Heart right ventricle (tissue), 16 donors: Measurements from ENCODE around the gene PRDM15. TPM values are rescaled to one million over a fixed set of nuclear protein-coding genes. Genes with fewer than 3 reads are reported as not detected.

Source experiments
- ATAC-seq, 8 donors: fragments of 200-7000 bp; cut with Tn5 transposase; one replicate each; pipeline ENCODE4 v1.9.1; 2020; ENCODE audit warnings: mild to moderate bottlenecking in 8 of 8, moderate library complexity in 8 of 8, moderate number of reproducible peaks in 1 of 8
- DNase-seq, 2 donors: peaks; one replicate each; pipeline ENCODE4 v3.0.0-alpha.2; 2020
- H3K27ac ChIP-seq, 10 donors: fragments of 200-600 bp; sonication (generic) in 2 of 10; one replicate each; pipeline versions ENCODE4 v1.5.0 to v1.8.0; 2020 to 2022; ENCODE audit warnings: mild to moderate bottlenecking in 3 of 10
- H3K27me3 ChIP-seq, 7 donors: fragments of 200-600 bp; one replicate each; pipeline ENCODE4 v1.8.0; 2021 to 2022; ENCODE audit warnings: mild to moderate bottlenecking in 2 of 7
- H3K36me3 ChIP-seq, 9 donors: fragments of 200-600 bp; sonication (generic) in 1 of 9; one replicate each; pipeline versions ENCODE4 v1.5.0 to v1.8.0; 2020 to 2022; ENCODE audit warnings: mild to moderate bottlenecking in 2 of 9
- H3K4me1 ChIP-seq, 9 donors: fragments of 200-600 bp; sonication (generic) in 1 of 9; one replicate each; pipeline versions ENCODE4 v1.5.0 to v1.8.0; 2020 to 2022; ENCODE audit warnings: mild to moderate bottlenecking in 4 of 9
- H3K4me3 ChIP-seq, 10 donors: fragments of 200-600 bp; sonication (generic) in 2 of 10; one replicate each; pipeline versions ENCODE4 v1.5.0 to v1.8.0; 2020 to 2022; ENCODE audit warnings: mild to moderate bottlenecking in 7 of 10, moderate library complexity in 2 of 10
- H3K9me3 ChIP-seq, 11 donors: fragments of 200-600 bp in 10 of 11; sonication (generic) in 2 of 11; one replicate each; pipeline versions ENCODE4 v1.5.0 to v1.8.0; 2013 to 2022; ENCODE audit warnings: mild to moderate bottlenecking in 2 of 11, control low read depth in 1 of 11, moderate library complexity in 1 of 11
- CTCF ChIP-seq, 9 donors: fragments of 200-600 bp; sonication (generic) in 2 of 9; IDR thresholded peaks; one replicate each; pipeline versions ENCODE4 v1.5.0 to v1.8.0; 2021 to 2022; ENCODE audit warnings: antibody characterized with exemption in 9 of 9, mild to moderate bottlenecking in 5 of 9, moderate library complexity in 1 of 9
- WGBS, 2 donors: extraction: QIAGEN DNeasy Blood & Tissue Kit; methylation state at CpG; one replicate each; pipeline ENCODE4 v1.1.7; 2013; ENCODE audit warnings: inconsistent platforms in 1 of 2; 5-methylcytosine and 5-hydroxymethylcytosine counted together
- intact Hi-C, 10 donors: fragments of 100-400 bp; cut with DNase I; formaldehyde crosslinking; loops; one replicate each; pipeline versions ENCODE4 v1.11.1 to v1.14.2; 2022
- polyA plus RNA-seq, 2 donors: library from polyadenylated mRNA; stranded (reverse); fragments of 200-250 nt; gene quantifications; one replicate each; pipeline ENCODE4 v1.2.3, GENCODE V29; 2013
- total RNA-seq, 10 donors: library from RNA; stranded (reverse); fragmentation: NEBNext Ultra II Directional in 3 of 10; extraction: Animal tissue kit (Norgen Biotek cat#: 25700) in 3 of 10; gene quantifications; one replicate each; pipeline versions ENCODE4 v1.2.1 to v1.2.4, GENCODE V29; 2021 to 2023
- donor health status: Arrhythmogenic right ventricular cardiomyopathy.
- donor health status: ischemic (EF 13 %, LVEDD 7.1; RV severe dilation, severe dysfunction).
- donor health status: healthy with polysubstance abuse.
- donor health status: DM: no; HTN: yes; CAD: no.
- donor health status: DM: no; HTN: no; CAD: no.
- donor health status: ischemic (EF 25% LVEDD 6.9; RV normal size, moderate dysfunction).
- donor health status: ischemic (EF 25% LVEDD 5.7; RV mildly dilated, moderate dysfunction).
- donor health status: healthy.
- donor health status: DM: yes; HTN: yes; CAD: no.
- donor health status: Ischemic cardiomyopathy.
- donor health status: ischemic (EF 35%, LVEDD 5.7; RV mildly dilated, moderate dysfunction).
- donor health status: nonischemic (EF 11% LVEDD 7.7; RV severe dilation, severe dysfunction).
- donor health status: DM: yes; HTN: yes; CAD: no.
- donor health status: PGD.
- donor health status: ischemic (EF 29% LVEDD 5.4; RV normal size, mild dysfunction).
- donor health status: nonischemic (EF 23%, LVEDD 6.1; RV moderate dilation, normal function).

Gene PRDM15
- total and polyA plus RNA-seq, 12 donors: 1.0 to 5.8 (median 3.2) TPM

GRCh38 chr21:41830764-41831452 is 48.2 kb downstream of the PRDM15 start:
- H3K27me3 ChIP-seq: no peaks in the 10 kb centered on the region
- no peaks in the 10 kb centered on the region for H3K4me1 ChIP-seq
- WGBS, 2 donors: 89 to 91% methylated on average over 21 of the region's 21 CpGs
- H3K9me3 ChIP-seq: no peaks in the 10 kb centered on the region
- H3K4me3 ChIP-seq: no peak overlapping the region
- no peak for TF ChIP-seq CTCF (IDR thresholded peaks at IDR 0.05)
- H3K36me3 ChIP-seq: peaks cover 0 to 64% (median 17%) of the 10 kb centered on the region in 9 donors
- DNase-seq (no peak), ATAC-seq (peak in 1 of 8 donors; percentile 28)
- no peak overlapping the region for H3K27ac ChIP-seq
- intact Hi-C loops: no loop called here

GRCh38 chr21:41830145-41830707 is 48.9 kb downstream of the PRDM15 start:
- intact Hi-C loops: no loop called here
- H3K27ac ChIP-seq: no peak overlapping the region
- DNase-seq (no peak), ATAC-seq (no peak)
- WGBS, 2 donors: 99% methylated on average over 2 of the region's 2 CpGs
- no peaks in the 10 kb centered on the region for H3K27me3 ChIP-seq
- no peak for TF ChIP-seq CTCF (IDR thresholded peaks at IDR 0.05)
- H3K9me3 ChIP-seq: no peaks in the 10 kb centered on the region
- peaks cover 0 to 64% (median 13%) of the 10 kb centered on the region in 9 donors for H3K36me3 ChIP-seq
- H3K4me1 ChIP-seq: no peaks in the 10 kb centered on the region
- H3K4me3 ChIP-seq: no peak overlapping the region

- Histone ChIP-seq H3K4me3 (no peak overlapping the region), H3K4me1 (no peaks in the 10 kb centered on the region), H3K9me3 (no peaks in the 10 kb centered on the region), H3K27ac (no peak overlapping the region), H3K36me3 (peaks cover 0 to 63% (median 1%) of the 10 kb centered on the region in 9 donors), H3K27me3 (no peaks in the 10 kb centered on the region)
- DNase-seq (no peak), ATAC-seq (no peak)
- TF ChIP-seq CTCF (IDR thresholded peaks at IDR 0.05): no peak
- intact Hi-C loops: no loop called here
- WGBS, 2 donors: 66 to 67% methylated on average over 3 of the region's 3 CpGs
Measured at GRCh38 chr21:41828884-41829360, 50.2 kb downstream of the PRDM15 start.

GRCh38 chr21:41827951-41828883 is 50.9 kb downstream of the PRDM15 start:
- H3K27me3 ChIP-seq: no peaks in the 10 kb centered on the region
- no peaks in the 10 kb centered on the region for H3K4me1 ChIP-seq
- ATAC-seq (no peak), DNase-seq (no peak)
- intact Hi-C loops: no loop called here
- H3K27ac ChIP-seq: no peak overlapping the region
- peaks cover 0 to 61% (median 0%) of the 10 kb centered on the region in 9 donors for H3K36me3 ChIP-seq
- no peak overlapping the region for H3K4me3 ChIP-seq
- TF ChIP-seq CTCF (IDR thresholded peaks at IDR 0.05): no peak
- 91 to 92% methylated on average over 42 of the region's 42 CpGs for WGBS, 2 donors
- no peaks in the 10 kb centered on the region for H3K9me3 ChIP-seq
